HepG2 (cell line): ENCODE results near the gene GJD4.

Experiments
- CTCF ChIP-seq: sonication (generic); formaldehyde crosslinking; IDR thresholded peaks from 2 replicates; pipeline ENCODE4 v1.5.0; 2020; ENCODE audit warnings: mild to moderate bottlenecking, missing genetic modification reagents, moderate library complexity
- KAT2B ChIP-seq: fragments of 150-350 bp; IDR thresholded peaks from 2 replicates; pipeline ENCODE4 v1.6.1; 2014; ENCODE audit warnings: low read depth, low read length, borderline replicate concordance
- KDM1A ChIP-seq: IDR thresholded peaks from 2 replicates; pipeline ENCODE4 v1.6.1; 2016; ENCODE audit warnings: missing compliant biosample characterization
- MAZ ChIP-seq, 2 experiments: sonication (generic) in 1 of 2; formaldehyde crosslinking in 1 of 2; IDR thresholded peaks; 2 replicates each; pipeline versions ENCODE4 v1.5.0 to v1.6.1; 2012 to 2020; ENCODE audit warnings: low read depth in 2 of 2, mild to moderate bottlenecking in 2 of 2, borderline replicate concordance in 1 of 2, improper control_type of control experiment in 1 of 2, low read length in 1 of 2, missing genetic modification reagents in 1 of 2, moderate library complexity in 1 of 2
- REPIN1 ChIP-seq: sonication (generic); formaldehyde crosslinking; IDR thresholded peaks from 2 replicates; pipeline ENCODE4 v1.8.0; 2022; ENCODE audit warnings: missing genetic modification reagents, low read depth, mild to moderate bottlenecking, borderline replicate concordance
- SSRP1 ChIP-seq: IDR thresholded peaks from 2 replicates; pipeline ENCODE4 v1.6.1; 2016; ENCODE audit warnings: control low read depth
- SUZ12 ChIP-seq: fragments of 150-350 bp; IDR thresholded peaks from 2 replicates; pipeline ENCODE4 v1.6.1; 2014; ENCODE audit warnings: low read depth, low read length
- TAF1 ChIP-seq: sonication (generic); formaldehyde crosslinking; IDR thresholded peaks from 2 replicates; pipeline ENCODE4 v1.4.0; 2020; ENCODE audit warnings: missing genetic modification reagents
- THAP11 ChIP-seq: IDR thresholded peaks from 2 replicates; pipeline ENCODE4 v1.6.1; 2016; ENCODE audit warnings: missing biosample characterization, missing genetic modification reagents
- USF2 ChIP-seq, 2 experiments: sonication (generic) in 1 of 2; formaldehyde crosslinking in 1 of 2; IDR thresholded peaks; 2 replicates each; pipeline versions ENCODE4 v1.5.1 to v1.6.1; 2011 to 2020; ENCODE audit warnings: borderline replicate concordance in 1 of 2, low read depth in 1 of 2, low read length in 1 of 2, mild to moderate bottlenecking in 1 of 2, missing genetic modification reagents in 1 of 2, moderate library complexity in 1 of 2
- ZNF598 ChIP-seq: sonication (generic); formaldehyde crosslinking; IDR thresholded peaks from 2 replicates; pipeline ENCODE4 v1.5.1; 2020; ENCODE audit warnings: mild to moderate bottlenecking, missing genetic modification reagents, borderline replicate concordance
- ZNF629 ChIP-seq: sonication (generic); formaldehyde crosslinking; conservative IDR thresholded peaks from 2 replicates; pipeline ENCODE4 v1.5.0; 2020; ENCODE audit warnings: missing genetic modification reagents
- ZNF777 ChIP-seq: sonication (generic); formaldehyde crosslinking; IDR thresholded peaks from 2 replicates; pipeline ENCODE4 v1.4.0; 2020; ENCODE audit warnings: missing genetic modification reagents
- TF ChIP-seq, protein P1 (sequence below): sonication (generic); formaldehyde crosslinking; conservative IDR thresholded peaks from 2 replicates; pipeline ENCODE4 v1.8.0; 2022; ENCODE audit warnings: mild to moderate bottlenecking, moderate library complexity, missing genetic modification reagents

GRCh38 chr10:35639728-35640401, 34.7 kb downstream of the GJD4 start:
- TF ChIP-seq SUZ12 (no peak), CTCF (CRISPR knock-in tag) (no peak), ZNF777 (CRISPR knock-in tag) (no peak), KAT2B (no peak), THAP11 (CRISPR knock-in tag) (no peak), KDM1A (CRISPR knock-in tag) (no peak), ZNF598 (no peak), ZNF629 (CRISPR knock-in tag) (no peak), REPIN1 (CRISPR knock-in tag) (no peak), USF2 (IDR thresholded peaks at IDR 0.05; ENCODE audit: low read depth, low read length) (no peak), USF2 (CRISPR knock-in tag; IDR thresholded peaks at IDR 0.05; ENCODE audit: borderline replicate concordance) (no peak), SSRP1 (CRISPR knock-in tag) (no peak), TAF1 (no peak), MAZ (IDR thresholded peaks at IDR 0.05; ENCODE audit: borderline replicate concordance, low read depth, low read length) (no peak), MAZ (CRISPR knock-in tag; IDR thresholded peaks at IDR 0.05; ENCODE audit: low read depth) (no peak)
- TF ChIP-seq, protein P1, sequence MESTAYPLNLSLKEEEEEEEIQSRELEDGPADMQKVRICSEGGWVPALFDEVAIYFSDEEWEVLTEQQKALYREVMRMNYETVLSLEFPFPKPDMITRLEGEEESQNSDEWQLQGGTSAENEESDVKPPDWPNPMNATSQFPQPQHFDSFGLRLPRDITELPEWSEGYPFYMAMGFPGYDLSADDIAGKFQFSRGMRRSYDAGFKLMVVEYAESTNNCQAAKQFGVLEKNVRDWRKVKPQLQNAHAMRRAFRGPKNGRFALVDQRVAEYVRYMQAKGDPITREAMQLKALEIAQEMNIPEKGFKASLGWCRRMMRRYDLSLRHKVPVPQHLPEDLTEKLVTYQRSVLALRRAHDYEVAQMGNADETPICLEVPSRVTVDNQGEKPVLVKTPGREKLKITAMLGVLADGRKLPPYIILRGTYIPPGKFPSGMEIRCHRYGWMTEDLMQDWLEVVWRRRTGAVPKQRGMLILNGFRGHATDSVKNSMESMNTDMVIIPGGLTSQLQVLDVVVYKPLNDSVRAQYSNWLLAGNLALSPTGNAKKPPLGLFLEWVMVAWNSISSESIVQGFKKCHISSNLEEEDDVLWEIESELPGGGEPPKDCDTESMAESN (CRISPR knock-in tag), result no peak
